ENCODE results near the gene AATF.

The AATF gene

GRCh38 chr17:37084372-37084771 lies 135.6 kb downstream of the AATF start:
- DNase-seq, result no peak

DNA sequence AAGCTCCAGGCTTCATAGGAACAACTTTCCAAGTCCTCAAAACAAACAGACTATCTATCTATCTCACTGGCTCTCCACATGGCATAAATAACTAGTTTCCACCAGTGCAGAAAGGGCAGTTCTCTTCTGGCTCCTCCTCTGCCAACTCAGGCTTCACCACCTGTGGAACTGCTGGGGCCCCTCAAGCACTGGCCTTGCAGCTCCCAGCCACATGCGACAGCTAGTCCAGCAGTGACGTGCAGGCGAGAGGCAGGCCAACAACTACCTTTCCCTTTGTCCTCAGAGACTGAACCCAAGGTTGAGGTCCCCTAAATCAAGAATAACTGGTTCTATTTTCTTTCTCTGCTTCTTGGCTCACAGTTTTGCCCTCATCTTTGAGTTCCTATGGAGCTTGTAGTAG lies 137.6 kb downstream of the AATF start:
- DNase-seq, result no peak

GRCh38 chr17:37086948-37087347 lies 138.2 kb downstream of the AATF start:
- no peak for DNase-seq

DNA sequence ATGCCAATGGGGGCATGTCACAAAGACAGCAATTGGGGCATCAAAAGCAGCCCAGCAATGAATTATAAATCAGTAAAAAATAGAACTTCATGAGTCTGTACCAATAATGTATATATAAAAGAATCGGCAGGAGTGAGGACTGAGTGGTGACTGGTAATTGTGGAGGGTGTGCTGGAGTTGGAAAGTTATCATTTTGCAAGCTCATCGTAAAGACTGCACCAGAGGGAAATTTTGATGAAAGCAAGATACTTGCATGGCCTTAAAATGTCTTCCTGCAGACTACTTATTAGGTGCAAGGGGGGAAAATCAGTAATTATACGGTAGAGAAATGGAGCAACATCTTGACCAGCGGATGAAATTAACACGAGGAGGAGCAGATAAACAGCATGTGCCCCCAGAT lies 138.9 kb downstream of the AATF start:
- no peak for DNase-seq

GRCh38 chr17:37088459-37088858 lies 139.7 kb downstream of the AATF start:
- no peak for DNase-seq

DNA sequence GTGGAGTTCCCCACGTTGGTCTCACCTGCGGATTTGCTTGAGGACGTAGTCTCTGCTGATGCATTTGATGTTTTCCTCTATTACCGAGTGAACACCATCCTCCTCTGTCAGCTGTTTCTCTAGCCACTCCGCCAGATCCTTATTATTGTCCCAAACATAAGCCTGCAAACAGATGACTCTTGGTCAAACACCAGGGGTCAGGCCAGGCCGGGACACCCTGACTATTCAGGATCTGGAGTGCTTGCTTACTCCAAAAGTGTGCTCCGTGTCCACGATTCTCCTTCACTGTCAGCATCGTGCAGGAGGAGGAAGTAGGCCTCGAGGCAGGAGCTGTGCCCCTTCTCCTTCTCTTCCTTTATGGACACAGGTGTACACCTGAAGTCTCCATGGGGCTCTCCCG lies 140.2 kb downstream of the AATF start:
- DNase-seq, result no peak

DNA sequence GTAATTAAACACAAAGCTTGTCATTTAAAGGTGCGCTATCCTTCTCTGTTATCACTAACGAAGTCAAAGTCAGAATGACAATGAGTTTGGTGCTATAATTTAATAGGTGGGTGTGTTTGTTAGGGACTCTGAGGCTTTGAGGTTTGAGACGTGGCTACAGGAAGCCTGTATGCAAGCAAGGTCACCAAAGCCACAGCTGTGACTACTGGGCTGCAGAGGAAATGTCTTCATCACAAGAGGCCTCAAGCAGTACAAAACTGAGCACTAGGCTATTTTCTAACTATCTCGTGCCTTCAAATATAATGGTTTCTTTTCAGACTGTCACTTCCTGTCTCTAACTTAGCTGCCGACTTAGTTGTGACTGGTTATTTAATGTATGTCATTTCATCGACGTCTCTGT lies 141.2 kb downstream of the AATF start:
- peak; percentile 48 for DNase-seq

DNA sequence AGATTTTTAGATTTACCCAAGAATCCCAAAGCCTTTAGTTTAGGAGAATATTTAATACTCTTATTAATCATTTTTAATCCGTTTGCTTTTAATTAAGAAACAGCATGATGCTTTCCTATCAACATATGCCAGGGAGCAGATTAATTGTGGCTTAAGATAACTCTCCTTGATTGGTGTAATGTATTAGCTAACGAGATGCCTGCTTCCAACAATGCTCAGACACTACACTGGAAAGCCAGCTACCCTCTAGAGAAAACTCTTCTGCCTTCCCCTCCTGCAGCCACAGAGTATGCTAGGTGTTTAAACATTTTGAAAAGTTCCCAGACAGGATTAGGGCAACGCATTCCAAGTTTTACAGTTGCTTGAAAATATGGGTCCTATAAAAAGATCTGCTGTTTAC lies 142.2 kb downstream of the AATF start:
- DNase-seq, result no peak

- no peak for DNase-seq
These were observed 143.3 kb downstream of the AATF start for GRCh38 chr17:37092071-37092470.

DNA sequence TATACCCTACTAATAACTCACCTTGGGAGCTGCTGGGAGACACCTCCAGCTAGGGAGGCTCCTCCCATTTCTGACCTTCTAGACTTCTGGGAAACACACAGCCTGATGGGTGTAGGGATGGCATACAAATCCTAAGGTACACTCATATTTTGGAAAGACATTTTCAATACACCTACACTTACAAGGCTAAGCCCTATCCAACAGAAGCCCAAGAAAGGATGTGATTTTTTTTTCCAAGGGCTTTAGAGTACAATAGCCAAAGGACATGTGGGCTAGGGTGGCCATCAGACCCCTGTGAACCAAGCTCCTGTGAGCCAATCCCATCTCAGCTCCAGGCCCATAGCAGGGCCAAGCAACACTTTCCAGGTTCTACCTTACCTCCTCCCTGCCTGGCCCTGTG lies 143.9 kb downstream of the AATF start:
- no peak for DNase-seq

GRCh38 chr17:37094391-37094790 lies 145.6 kb downstream of the AATF start:
- DNase-seq, result no peak

GRCh38 chr17:37096071-37096470 lies 147.3 kb downstream of the AATF start:
- no peak for DNase-seq

DNA sequence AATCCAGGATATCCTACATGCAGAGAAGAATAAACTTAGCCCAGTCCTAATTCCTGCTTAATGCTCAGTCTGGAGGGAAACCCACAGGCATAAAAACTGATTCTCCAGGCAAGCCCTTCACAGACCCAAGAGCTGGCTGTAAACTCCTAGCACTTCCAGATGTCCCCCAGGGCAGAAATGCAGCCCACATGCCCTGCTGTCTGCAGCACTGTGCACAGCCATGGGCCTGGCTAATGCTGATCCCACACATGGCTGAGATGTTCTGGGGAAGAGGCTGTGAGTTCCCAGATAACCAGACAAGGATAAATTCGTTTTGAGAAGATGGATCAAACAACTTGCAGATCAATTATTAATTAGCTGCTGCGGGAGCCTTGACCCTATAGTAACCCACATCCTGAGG lies 148.4 kb downstream of the AATF start:
- DNase-seq, result no peak

DNA sequence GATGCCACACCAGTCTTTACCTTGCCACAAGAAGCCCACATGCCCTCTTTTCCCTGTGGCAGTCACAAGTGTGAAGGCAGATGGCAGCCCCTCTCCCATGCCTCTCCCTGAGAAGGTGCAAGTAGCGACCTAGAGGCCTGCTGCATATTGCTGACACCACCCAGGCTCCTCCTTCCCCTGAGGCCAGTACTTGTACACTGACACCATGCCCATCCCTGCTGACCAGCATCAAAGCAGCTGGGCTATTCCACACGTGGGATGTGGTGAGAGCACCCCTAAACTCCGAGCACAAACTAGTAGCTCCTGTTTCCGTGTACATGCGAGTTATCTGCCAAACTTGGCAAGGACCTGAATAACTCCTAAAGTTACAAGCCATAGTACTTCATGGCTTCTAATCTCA lies 149.4 kb downstream of the AATF start:
- no peak for DNase-seq

DNA sequence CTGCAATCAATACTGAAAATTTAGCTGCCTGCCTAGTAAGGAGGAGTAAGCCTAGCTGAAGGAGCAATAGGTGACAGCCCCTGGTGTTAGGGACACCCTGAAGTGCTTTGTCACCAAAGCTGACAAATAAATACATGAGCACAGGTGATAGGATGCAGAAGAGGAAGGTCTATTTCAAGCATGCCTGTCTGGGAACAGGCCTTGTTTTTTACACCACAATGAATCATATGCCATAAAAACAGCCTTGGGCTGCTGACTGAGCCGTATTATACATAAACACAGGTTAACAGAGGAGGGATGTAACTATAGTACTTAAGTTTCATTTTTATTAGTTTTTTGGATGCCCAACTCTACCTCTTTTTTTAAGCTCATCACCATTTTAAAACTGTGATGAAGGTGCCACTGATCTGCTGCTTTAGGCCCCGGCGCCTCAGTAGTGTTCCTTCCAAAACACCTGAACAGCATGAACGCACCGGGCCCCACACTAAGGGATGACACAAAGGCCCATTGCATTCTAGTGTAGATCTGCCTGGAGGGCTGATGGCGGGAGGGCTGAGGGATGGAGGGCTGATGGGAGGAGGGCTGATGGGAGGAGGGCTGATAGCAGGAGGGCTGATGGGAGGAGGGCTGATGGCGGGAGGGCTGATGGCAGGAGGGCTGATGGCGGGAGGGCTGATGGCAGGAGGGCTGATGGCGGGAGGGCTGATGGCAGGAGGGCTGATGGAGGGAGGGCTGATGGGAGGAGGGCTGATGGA lies 150.3 kb downstream of the AATF start:
- no peak for DNase-seq

- DNase-seq, result no peak
These were observed 151.5 kb downstream of the AATF start for GRCh38 chr17:37100231-37100630.

GRCh38 chr17:37101306-37101705 lies 152.6 kb downstream of the AATF start:
- no peak for DNase-seq

- no peak for DNase-seq
These were observed 154.5 kb downstream of the AATF start for GRCh38 chr17:37103231-37103630.

DNA sequence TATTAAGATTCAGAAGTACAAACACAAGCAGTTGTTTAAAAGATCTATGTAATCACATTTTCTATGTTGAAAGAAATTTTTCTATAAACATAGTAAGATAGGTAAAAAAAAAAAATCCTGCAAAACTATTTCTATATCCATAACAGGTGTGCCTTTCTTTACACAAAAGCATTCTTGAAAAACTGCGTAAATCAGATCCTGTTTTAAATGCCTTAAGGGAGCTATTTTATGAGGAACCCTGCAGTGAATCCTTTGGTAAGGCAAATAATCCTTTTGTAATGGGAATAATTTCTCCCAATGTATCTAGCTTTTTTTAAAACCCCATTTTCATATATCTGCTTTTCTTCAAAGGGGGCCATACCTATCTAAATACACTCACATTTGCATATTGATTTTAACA lies 157.3 kb downstream of the AATF start:
- DNase-seq, result no peak
